Measurements from ENCODE around the gene ZDHHC17. TPM values are rescaled to one million over a fixed set of nuclear protein-coding genes. Genes with fewer than 3 reads are reported as not detected.

ZDHHC17 gene
- total RNA-seq, 1 donor = 42.0 TPM

DNA sequence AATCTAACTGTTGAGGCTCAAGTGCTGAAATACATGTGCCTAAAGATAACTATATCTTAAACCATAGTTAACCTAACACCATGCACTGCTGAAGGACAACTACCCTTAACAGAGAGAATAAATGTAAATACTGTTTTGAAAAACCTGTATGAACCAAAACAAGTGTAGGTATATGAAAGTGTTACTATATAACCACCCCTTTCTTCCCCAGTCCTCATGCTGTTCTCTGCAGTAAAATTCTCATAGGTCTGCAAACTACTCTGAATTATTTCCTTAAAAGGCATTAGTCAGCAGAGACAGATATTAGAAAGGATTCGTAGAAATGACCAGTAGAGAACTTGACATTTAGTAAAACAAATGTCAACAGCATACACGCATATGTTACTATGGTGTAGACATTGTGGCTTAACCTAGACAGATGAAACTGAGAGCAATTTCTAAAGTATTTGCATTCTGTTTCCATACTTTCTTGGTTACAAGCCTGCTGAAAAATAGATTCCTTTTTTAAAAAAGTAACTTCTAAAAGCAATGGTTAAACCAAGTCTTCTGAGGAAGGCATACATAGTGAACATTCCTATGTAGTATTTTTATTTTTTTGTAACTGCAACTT lies 101.0 kb downstream of the ZDHHC17 start:
- Histone ChIP-seq H3K79me2 (ENCODE audit: insufficient read depth, low read length) (no peaks in the 10 kb centered on the region), H3K27ac (ENCODE audit: low read depth, low read length) (no peak overlapping the region), H3K36me3 (ENCODE audit: insufficient read depth, low read length) (no peaks in the 10 kb centered on the region), H3K4me2 (ENCODE audit: insufficient read depth, low read length) (no peak overlapping the region), H4K20me1 (ENCODE audit: insufficient read depth, low read length) (no peaks in the 10 kb centered on the region), H2AFZ (ENCODE audit: low read length) (no peak overlapping the region), H3K9me3 (ENCODE audit: low read depth, low read length) (no peaks in the 10 kb centered on the region), H3K27me3 (ENCODE audit: insufficient read depth, low read length) (no peaks in the 10 kb centered on the region), H3K4me3 (ENCODE audit: insufficient read depth, low read length) (no peak overlapping the region), H3K4me1 (ENCODE audit: insufficient read depth, low read length) (peaks cover 25% of the 10 kb centered on the region)
- TF ChIP-seq, protein P1, sequence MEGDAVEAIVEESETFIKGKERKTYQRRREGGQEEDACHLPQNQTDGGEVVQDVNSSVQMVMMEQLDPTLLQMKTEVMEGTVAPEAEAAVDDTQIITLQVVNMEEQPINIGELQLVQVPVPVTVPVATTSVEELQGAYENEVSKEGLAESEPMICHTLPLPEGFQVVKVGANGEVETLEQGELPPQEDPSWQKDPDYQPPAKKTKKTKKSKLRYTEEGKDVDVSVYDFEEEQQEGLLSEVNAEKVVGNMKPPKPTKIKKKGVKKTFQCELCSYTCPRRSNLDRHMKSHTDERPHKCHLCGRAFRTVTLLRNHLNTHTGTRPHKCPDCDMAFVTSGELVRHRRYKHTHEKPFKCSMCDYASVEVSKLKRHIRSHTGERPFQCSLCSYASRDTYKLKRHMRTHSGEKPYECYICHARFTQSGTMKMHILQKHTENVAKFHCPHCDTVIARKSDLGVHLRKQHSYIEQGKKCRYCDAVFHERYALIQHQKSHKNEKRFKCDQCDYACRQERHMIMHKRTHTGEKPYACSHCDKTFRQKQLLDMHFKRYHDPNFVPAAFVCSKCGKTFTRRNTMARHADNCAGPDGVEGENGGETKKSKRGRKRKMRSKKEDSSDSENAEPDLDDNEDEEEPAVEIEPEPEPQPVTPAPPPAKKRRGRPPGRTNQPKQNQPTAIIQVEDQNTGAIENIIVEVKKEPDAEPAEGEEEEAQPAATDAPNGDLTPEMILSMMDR (IDR thresholded peaks at IDR 0.05; ENCODE audit: extremely low read depth, low read depth, low read length) = no peak
- no peak for DNase-seq (ENCODE audit: insufficient read length, low spot score, missing footprints)

DNA sequence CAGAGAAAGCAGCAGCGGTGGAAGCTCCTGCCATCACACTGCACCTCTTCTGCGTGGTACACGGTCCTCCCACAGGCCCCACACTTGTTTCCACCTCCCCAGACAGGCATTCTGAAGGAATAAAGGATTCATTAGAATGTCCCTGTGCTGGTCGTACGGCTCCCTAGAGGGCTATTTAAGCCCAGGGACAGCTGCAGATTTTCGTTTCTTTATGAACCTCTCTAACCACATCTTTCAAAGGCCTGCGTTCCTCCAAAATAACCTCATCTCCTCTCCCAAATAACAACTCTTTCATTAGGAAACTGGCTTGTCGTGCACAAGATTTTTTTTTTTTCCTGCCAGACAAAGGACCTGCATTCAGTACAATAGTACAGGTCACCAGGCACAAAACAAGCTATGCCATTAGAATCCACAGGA lies 102.2 kb downstream of the ZDHHC17 start:
- Histone ChIP-seq H3K4me1 (ENCODE audit: insufficient read depth, low read length) (peaks cover 25% of the 10 kb centered on the region), H3K27ac (ENCODE audit: low read depth, low read length) (no peak overlapping the region), H3K9me3 (ENCODE audit: low read depth, low read length) (no peaks in the 10 kb centered on the region), H3K36me3 (ENCODE audit: insufficient read depth, low read length) (no peaks in the 10 kb centered on the region), H3K4me3 (ENCODE audit: insufficient read depth, low read length) (no peak overlapping the region), H3K79me2 (ENCODE audit: insufficient read depth, low read length) (no peaks in the 10 kb centered on the region), H2AFZ (ENCODE audit: low read length) (no peak overlapping the region), H4K20me1 (ENCODE audit: insufficient read depth, low read length) (no peaks in the 10 kb centered on the region), H3K27me3 (ENCODE audit: insufficient read depth, low read length) (no peaks in the 10 kb centered on the region), H3K4me2 (ENCODE audit: insufficient read depth, low read length) (no peak overlapping the region)
- no peak for DNase-seq (ENCODE audit: insufficient read length, low spot score, missing footprints)
- TF ChIP-seq, protein P1 (IDR thresholded peaks at IDR 0.05; ENCODE audit: extremely low read depth, low read depth, low read length) = no peak

DNA sequence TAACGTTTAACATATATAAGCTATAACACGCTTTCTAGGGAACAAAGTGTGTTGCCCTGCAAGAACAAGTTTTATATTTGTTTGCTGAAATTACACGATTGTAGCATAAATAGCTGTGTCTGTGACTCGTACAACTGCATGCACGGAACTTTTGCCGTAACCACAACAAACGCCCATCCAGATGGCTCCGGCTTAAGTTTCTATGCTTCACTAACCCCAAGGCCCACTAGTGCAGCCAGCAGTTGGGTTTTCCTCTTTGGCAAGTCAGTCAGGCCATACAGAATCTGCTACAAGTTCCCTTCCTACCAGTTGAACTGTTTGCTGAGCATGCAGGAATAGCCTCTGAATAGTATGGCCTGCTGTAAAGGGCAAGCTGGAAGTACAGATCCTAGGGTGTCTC lies 102.8 kb downstream of the ZDHHC17 start:
- Histone ChIP-seq H3K27me3 (ENCODE audit: insufficient read depth, low read length) (no peaks in the 10 kb centered on the region), H3K9me3 (ENCODE audit: low read depth, low read length) (no peaks in the 10 kb centered on the region), H2AFZ (ENCODE audit: low read length) (no peak overlapping the region), H3K4me2 (ENCODE audit: insufficient read depth, low read length) (no peak overlapping the region), H3K79me2 (ENCODE audit: insufficient read depth, low read length) (no peaks in the 10 kb centered on the region), H3K4me3 (ENCODE audit: insufficient read depth, low read length) (no peak overlapping the region), H3K36me3 (ENCODE audit: insufficient read depth, low read length) (no peaks in the 10 kb centered on the region), H3K27ac (ENCODE audit: low read depth, low read length) (no peak overlapping the region), H3K4me1 (ENCODE audit: insufficient read depth, low read length) (peaks cover 25% of the 10 kb centered on the region), H4K20me1 (ENCODE audit: insufficient read depth, low read length) (no peaks in the 10 kb centered on the region)
- TF ChIP-seq, protein P1 (IDR thresholded peaks at IDR 0.05; ENCODE audit: extremely low read depth, low read depth, low read length) = no peak
- no peak for DNase-seq (ENCODE audit: insufficient read length, low spot score, missing footprints)

DNA sequence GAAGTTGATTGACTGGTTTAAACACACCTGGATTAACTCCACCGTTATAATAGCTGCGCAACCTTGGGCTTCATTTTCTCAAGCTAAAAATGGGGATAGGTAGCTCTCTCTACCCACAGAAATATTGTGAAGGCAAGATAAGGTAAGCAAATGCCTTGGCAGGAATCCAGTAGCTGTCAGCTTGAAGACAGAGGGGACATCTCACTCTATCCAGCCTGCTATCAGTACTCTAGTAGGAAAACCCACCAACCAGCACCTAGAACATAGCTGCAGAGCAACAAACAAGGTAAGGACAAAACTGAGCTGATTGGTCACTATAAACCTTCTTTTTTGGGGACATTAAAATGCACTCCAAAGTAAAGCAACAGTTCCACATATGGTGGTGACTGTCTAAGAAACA lies 107.2 kb downstream of the ZDHHC17 start:
- H3K36me3 ChIP-seq (ENCODE audit: insufficient read depth, low read length) = no peaks in the 10 kb centered on the region
- H4K20me1 ChIP-seq (ENCODE audit: insufficient read depth, low read length) = no peaks in the 10 kb centered on the region
- no peak overlapping the region for H2AFZ ChIP-seq (ENCODE audit: low read length)
- no peaks in the 10 kb centered on the region for H3K27me3 ChIP-seq (ENCODE audit: insufficient read depth, low read length)
- H3K27ac ChIP-seq (ENCODE audit: low read depth, low read length) = no peak overlapping the region
- TF ChIP-seq, protein P1 (IDR thresholded peaks at IDR 0.05; ENCODE audit: extremely low read depth, low read depth, low read length) = no peak
- peaks cover 3% of the 10 kb centered on the region for H3K4me1 ChIP-seq (ENCODE audit: insufficient read depth, low read length)
- H3K79me2 ChIP-seq (ENCODE audit: insufficient read depth, low read length) = no peaks in the 10 kb centered on the region
- H3K4me2 ChIP-seq (ENCODE audit: insufficient read depth, low read length) = no peak overlapping the region
- no peak overlapping the region for H3K4me3 ChIP-seq (ENCODE audit: insufficient read depth, low read length)
- DNase-seq (ENCODE audit: insufficient read length, low spot score, missing footprints) = no peak
- no peaks in the 10 kb centered on the region for H3K9me3 ChIP-seq (ENCODE audit: low read depth, low read length)
